ENCODE measurements around the gene TBC1D14.

The TBC1D14 gene

GRCh38 chr4:7023486-7023885 lies 113.9 kb downstream of the TBC1D14 start:
- DNase-seq (ENCODE audit: low spot score) = no peak

DNA sequence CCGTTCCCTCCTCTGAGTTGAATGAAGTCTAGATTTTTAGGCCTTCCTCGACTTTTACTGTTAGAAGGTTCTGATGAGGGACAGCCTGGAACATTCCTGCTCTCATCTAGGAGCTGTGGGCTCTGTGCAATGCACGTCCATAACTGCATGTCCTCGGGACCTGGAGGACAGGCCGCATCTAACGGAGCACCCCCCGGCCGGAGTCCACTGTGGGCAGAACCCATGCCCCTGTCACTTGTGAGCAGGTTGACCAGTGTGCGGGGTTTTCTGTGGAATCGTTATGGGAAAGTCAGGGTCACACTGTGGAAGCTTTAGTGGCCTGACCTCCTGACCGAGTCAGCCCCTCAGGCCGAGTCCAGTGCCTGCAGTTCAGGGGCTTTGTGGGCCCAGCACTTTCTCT lies 114.3 kb downstream of the TBC1D14 start:
- DNase-seq (ENCODE audit: low spot score) = no peak

DNA sequence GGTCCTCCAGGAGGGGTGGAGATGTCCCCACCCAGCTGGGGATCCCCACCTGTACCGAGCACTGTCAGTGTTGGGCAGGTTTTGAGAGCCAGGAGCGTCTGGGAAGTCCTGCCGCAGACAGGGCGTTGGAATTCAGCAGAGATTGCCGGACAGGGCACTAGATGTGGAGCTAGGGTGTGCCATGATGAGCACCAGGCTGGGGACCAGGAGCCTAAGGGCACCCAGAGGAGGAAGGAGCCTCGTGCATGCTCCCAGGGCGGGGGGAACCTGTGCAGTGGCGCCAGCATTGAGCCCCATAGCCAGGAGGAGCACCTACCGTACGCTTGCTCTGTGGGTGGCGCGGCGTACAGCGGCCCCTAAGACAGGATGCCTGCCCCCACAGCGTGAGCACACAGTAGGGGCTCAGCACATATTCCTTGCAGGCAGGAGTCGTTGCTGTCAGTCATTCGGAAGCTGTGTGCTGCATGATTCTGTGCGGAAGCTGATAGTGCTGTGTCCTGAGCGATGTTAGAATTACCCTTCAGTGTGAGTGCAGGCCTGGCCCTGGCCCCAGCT lies 114.8 kb downstream of the TBC1D14 start:
- no peak for DNase-seq (ENCODE audit: low spot score)

GRCh38 chr4:7025040-7025602 lies 115.5 kb downstream of the TBC1D14 start:
- DNase-seq (ENCODE audit: low spot score) = no peak

GRCh38 chr4:7026107-7026506 lies 116.5 kb downstream of the TBC1D14 start:
- DNase-seq (ENCODE audit: low spot score) = no peak

DNA sequence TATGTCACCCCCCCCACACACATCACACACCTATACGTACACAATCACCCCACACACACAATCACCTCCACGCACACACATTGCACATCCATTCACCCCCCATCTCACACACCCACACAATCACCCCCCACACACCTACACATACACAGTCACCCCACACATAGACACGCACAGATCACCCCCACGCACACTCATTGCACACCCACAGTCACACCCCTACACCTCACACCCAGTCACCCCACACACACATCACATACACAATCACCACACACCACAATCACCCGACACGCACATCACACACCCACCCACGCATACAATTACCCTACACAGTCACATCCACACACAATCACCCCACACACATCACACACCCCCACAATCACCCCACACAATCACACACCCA lies 117.7 kb downstream of the TBC1D14 start:
- no peak for DNase-seq (ENCODE audit: low spot score)

GRCh38 chr4:7027913-7028312 lies 118.3 kb downstream of the TBC1D14 start:
- DNase-seq (ENCODE audit: low spot score) = no peak

DNA sequence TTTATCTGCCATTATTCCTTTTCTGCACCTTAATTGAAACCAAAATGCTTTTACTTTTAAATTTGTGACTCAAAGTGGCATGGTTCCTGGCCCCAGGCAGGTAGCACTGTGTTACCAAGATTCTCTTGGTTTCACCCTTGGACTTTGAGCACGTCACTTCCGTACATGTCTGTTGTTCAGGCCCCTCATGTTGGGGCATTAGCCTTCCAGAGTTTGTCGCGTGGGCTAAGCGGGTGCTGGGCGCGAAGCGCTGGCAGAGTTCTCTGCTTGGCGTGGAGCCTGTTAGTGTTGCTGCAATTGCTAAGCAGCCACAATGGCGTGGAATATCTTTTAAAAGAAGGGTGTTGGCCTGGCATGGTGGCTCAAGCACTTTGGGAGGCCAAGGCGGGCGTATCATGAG lies 119.6 kb downstream of the TBC1D14 start:
- DNase-seq (ENCODE audit: low spot score) = no peak

- no peak for DNase-seq (ENCODE audit: low spot score)
Measured at GRCh38 chr4:7029921-7030320, 120.3 kb downstream of the TBC1D14 start.

DNA sequence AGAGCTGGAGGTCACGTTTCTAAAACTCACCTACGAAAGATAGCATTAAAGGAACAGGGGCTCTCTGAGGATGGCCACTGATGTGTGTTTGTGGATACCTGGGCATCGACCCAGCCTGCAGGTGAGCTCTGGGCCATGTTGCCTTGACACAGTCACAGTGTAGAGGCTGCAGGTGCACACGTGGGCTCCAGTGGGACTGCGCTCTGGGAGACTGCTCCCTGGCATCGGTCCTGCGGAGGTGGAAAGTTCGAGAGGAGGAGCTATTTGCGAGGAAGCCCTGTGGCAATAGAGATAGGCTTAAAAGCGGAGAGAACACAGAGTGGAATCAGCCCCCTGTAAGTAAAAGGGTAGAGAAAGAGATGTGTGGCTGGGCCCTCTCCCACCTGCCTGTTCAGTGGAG lies 121.2 kb downstream of the TBC1D14 start:
- DNase-seq (ENCODE audit: low spot score) = no peak

DNA sequence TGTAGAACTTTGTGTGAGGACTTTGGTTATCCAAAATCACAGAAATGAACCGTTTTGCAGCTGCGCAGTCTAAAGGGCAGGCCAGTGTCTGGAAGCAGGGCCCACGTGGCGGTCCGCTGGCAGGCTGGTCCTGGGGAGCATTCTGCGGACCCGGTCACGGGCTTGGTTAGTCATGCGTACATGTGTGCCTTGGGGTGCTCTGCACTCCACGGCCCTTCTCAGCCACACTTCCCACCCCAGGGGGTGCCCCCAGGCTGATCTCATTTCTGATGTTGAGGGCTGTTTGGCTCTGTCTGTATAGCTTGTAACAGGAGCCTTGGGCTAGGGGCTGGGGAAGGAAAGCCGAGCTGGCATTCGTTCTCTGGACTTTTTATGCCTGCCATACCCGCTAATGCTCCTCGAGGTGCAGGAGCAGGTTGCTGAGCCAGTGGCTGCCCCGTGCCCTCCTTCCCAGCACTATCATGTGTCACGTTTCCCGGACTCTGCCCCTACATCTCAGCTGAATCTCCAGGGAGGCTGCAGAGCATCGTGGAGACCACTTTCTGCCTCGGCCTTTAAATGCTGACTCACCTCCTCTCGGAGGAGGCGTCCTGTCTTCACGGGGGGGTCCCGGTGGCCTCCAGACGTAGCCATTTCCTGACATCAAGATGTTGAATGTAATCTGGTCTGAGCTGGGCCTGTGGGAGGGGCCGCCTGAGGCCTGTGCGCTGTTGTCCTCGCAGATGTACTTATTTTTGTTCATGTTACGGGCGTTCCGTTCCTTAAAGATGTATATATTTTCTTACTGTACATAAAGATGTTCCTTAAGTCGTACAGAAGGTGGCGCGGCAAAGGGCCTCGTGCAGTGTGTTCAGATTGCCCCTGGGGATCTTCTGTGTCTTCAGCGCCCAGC lies 122.2 kb downstream of the TBC1D14 start:
- DNase-seq (ENCODE audit: low spot score) = no peak

- no peak for DNase-seq (ENCODE audit: low spot score)
Measured at GRCh38 chr4:7032596-7032995, 123.0 kb downstream of the TBC1D14 start.

GRCh38 chr4:7034262-7035081 lies 124.8 kb downstream of the TBC1D14 start:
- DNase-seq (ENCODE audit: low spot score) = no peak

GRCh38 chr4:7037425-7037824 lies 127.8 kb downstream of the TBC1D14 start:
- no peak for DNase-seq (ENCODE audit: low spot score)

- no peak for DNase-seq (ENCODE audit: low spot score)
Measured at GRCh38 chr4:7040765-7041164, 131.1 kb downstream of the TBC1D14 start.

GRCh38 chr4:7041246-7041645 lies 131.6 kb downstream of the TBC1D14 start:
- DNase-seq (ENCODE audit: low spot score) = no peak

DNA sequence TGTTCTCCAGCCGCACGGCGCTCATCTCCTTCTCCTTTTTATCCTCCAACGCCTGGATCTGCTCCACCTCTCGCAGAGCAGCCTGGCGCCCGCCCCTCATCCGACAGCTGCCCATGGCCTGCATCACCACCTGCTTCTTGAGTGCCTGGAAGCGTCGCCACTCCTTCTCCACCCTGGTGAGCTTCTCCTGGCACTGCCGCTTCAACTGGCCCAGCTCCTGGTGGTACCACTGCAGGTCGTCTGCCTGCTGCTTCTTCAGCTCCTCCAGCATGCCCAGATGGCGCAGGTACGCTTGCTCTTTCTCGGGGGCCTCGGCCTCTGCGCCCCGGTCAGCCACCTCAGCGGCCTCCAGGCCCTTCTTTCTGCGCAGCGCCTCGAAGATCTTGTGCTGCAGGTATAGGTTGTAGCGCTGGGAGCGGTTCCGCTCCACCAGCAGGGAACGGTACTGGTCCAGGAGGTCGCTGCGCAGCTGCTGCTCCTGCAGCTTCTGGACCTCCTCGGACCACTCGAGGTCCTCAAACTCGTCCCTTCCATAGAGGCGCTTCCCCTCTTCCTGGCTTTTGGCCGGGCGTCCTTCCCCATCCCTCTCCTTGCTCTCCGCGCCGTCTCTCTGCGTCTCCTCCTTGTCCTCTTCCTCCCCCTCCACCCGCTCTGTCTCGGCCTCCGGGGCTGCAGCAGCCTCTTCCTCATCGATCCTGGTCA lies 132.3 kb downstream of the TBC1D14 start:
- no peak for DNase-seq (ENCODE audit: low spot score)

DNA sequence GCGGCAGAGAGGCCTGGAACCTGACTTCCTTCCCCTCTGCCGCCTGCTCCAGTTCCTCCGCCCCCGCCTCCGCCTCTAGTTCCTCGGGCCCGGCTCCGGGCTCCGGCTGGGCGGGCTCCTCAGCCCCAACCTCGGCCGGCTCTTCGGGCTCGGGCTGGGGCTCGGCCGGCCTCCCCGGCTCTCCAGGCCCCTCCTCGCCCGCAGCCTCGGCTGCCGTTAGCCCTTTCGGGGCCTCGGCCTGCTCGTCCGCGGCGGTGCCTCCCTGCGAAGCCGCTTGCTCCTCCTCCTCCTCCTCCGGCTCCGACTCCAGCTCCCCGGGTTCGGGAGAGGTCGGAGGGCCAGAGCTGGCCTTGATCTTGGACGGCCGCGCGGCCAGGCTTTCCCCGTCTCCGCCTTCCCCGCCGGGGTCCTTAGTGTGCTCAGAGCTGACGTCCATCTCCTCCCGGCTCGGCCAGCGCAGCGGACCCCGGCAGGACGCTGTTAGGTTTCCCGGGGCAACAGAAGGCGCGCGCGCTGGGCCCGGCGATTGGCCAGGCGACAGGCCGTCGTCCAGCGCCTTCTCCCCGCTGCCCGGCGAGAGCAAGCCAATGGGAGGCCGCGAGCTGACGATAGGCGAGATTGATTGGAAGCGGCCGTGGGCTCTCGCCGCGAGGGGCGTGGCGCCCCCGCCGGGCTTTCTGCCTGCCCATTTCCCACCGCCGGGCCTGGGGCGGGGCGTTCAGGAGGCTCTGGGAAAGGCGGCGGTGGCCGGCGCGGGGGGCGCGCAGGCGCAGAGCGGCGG lies 133.1 kb downstream of the TBC1D14 start:
- DNase-seq (ENCODE audit: low spot score) = peak; percentile 96

DNA sequence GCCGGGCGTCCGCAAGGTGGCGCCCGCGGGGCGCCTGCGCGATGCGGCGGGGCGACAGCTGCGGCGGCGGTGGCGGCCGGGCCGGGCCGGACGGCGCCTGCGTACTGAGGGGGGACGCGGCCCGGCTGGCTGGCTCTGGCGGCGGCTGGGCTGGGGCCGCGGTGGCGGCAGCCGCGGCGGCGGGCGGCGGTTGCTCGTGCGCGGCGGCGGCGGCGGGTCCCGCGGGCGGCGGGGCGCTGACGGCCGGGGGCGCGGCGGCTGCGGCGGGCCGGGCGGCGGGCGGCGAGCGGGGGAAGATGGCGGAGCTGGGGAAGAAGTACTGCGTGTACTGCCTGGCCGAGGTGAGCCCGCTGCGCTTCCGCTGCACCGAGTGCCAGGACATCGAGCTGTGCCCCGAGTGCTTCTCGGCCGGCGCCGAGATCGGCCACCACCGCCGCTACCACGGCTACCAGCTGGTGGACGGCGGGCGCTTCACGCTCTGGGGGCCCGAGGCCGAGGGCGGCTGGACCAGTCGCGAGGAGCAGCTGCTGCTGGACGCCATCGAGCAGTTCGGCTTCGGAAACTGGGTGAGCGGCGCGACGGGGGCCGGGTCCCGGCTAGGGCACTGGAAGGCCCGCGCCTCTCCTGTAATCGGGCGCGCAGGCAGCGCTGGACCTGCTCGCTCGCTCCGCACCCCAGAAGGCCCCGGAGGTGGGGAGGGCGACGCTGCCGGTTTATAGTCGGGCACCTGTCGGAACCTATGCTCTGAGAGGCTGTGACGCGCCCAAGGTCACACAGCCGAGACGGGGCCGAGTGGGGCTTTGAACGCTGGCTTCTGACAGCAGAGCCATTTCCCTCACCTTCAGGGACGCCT lies 133.9 kb downstream of the TBC1D14 start, which contains the start of gene TADA2B:
TADA2B (plus strand) TSS at position 89 of the 853 bp plus-strand sequence; CDS start at position 297, 208 bp downstream.
- peak; percentile 31 for DNase-seq (ENCODE audit: low spot score)

Data from COLO829 (cell line).